K562 (cell line): ENCODE measurements around the gene KLK7. TPM values are rescaled to one million over a fixed set of nuclear protein-coding genes. Genes with fewer than 3 reads are reported as not detected.
A peak's percentile ranks its signal among the peaks of the same experiment; 100 is the strongest.

Source experiments
- ATAC-seq: fragments of 200-7000 bp; cut with Tn5 transposase; 3 replicates; pipeline ENCODE4 v1.9.1; 2020; ENCODE audit warnings: moderate library complexity
- BruUV-seq: library from RNA; stranded (reverse); fragments of 400-500 nt; replicated peaks from 2 replicates; lab custom pipeline; 2021; lab: Mats Ljungman, UMichigan
- CTCF ChIA-PET: fragments of 300-600 bp; formaldehyde crosslinking; extraction: SDS; loops from one replicate; lab custom pipeline; 2021; ENCODE audit warnings: low intra/inter-chr PET ratio; lab: Yijun Ruan, JAX
- POLR2A ChIA-PET: fragments of 300-600, 350-650 bp; sonication (Branson Sonifier 250); formaldehyde crosslinking; extraction: SDS; loops from one replicate; lab custom pipeline; 2021; ENCODE audit warnings: antibody characterized with exemption, inconsistent platforms; lab: Yijun Ruan, JAX
- DNase-seq, 4 experiments: peaks; one replicate each; pipeline versions ENCODE4 v3.0.0 to v3.0.0-alpha.2; 2011 to 2018; ENCODE audit warnings: low spot score in 3 of 4, mixed read lengths in 3 of 4; ENCODE audit errors: extremely low read depth in 1 of 4
- FAIRE-seq: peaks from 2 replicates; lab custom pipeline; 2011; peaks lifted over from hg19 to GRCh38; lab: Jason Lieb, UNC
- H2AFZ ChIP-seq: 2 replicates; pipeline ENCODE4 v1.6.0; 2011; ENCODE audit warnings: low read depth, low read length, control low read depth, inconsistent platforms
- H3K27ac ChIP-seq: fragments of 200-600 bp; 3 replicates; pipeline ENCODE4 v1.8.0; 2011; ENCODE audit warnings: low read depth, mild to moderate bottlenecking, control low read depth, inconsistent platforms, low read length, moderate library complexity, mixed read lengths; ENCODE audit errors: extremely low read depth
- H3K27me3 ChIP-seq, 2 experiments: fragments of 300-600 bp in 1 of 2; 2 replicates in 1 of 2; 3 replicates in 1 of 2; pipeline versions ENCODE4 v1.6.0 to v1.8.0; 2011; ENCODE audit warnings: inconsistent platforms in 2 of 2, low read length in 2 of 2, mild to moderate bottlenecking in 1 of 2, mixed read lengths in 1 of 2, moderate library complexity in 1 of 2; ENCODE audit not compliant: control insufficient read depth in 2 of 2, insufficient read depth in 2 of 2
- H3K36me3 ChIP-seq: fragments of 300-600 bp; 3 replicates; pipeline ENCODE4 v1.8.0; 2011; ENCODE audit warnings: mild to moderate bottlenecking, low read length, inconsistent platforms; ENCODE audit not compliant: control insufficient read depth, insufficient read depth
- H3K4me1 ChIP-seq, 2 experiments: fragments of 200-600 bp in 1 of 2; replicated peaks in 1 of 2; 2 replicates in 1 of 2; 3 replicates in 1 of 2; pipeline versions ENCODE4 v1.5.1 to v1.8.0; 2011; ENCODE audit warnings: inconsistent platforms in 2 of 2, low read length in 2 of 2, mild to moderate bottlenecking in 1 of 2, mixed read lengths in 1 of 2, moderate library complexity in 1 of 2; ENCODE audit not compliant: control insufficient read depth in 2 of 2, insufficient read depth in 2 of 2
- H3K4me2 ChIP-seq: 2 replicates; pipeline ENCODE4 v1.6.1; 2011; ENCODE audit warnings: low read length, control low read depth, inconsistent platforms, mixed read lengths; ENCODE audit not compliant: insufficient read depth
- H3K4me3 ChIP-seq: fragments of 200-600 bp; sonication (generic), shearing (Covaris generic); 2 replicates; pipeline ENCODE4 v1.5.1; 2016; ENCODE audit warnings: control low read depth, inconsistent platforms
- H3K79me2 ChIP-seq: fragments of 200-600 bp; 3 replicates; pipeline ENCODE4 v1.8.0; 2011; ENCODE audit warnings: low read length, inconsistent platforms; ENCODE audit not compliant: control insufficient read depth, insufficient read depth
- H3K9ac ChIP-seq, 2 experiments: 2 replicates each; pipeline versions ENCODE4 v1.6.0 to v1.6.1; 2011; ENCODE audit warnings: low read depth in 2 of 2, low read length in 2 of 2, control low read depth in 1 of 2, inconsistent platforms in 1 of 2, mild to moderate bottlenecking in 1 of 2, mixed read lengths in 1 of 2; ENCODE audit not compliant: insufficient read depth in 1 of 2
- H3K9me1 ChIP-seq: one replicate; pipeline ENCODE4 v1.6.0; 2011; ENCODE audit warnings: inconsistent platforms, mild to moderate bottlenecking, low read length, moderate library complexity; ENCODE audit not compliant: control insufficient read depth, insufficient read depth
- H3K9me3 ChIP-seq: replicated peaks from 2 replicates; pipeline ENCODE4 v1.5.1; 2011; ENCODE audit warnings: low read depth, low read length, inconsistent platforms; ENCODE audit not compliant: control insufficient read depth, insufficient read depth
- H4K20me1 ChIP-seq: replicated peaks from 2 replicates; pipeline ENCODE4 v1.6.1; 2011; ENCODE audit warnings: low read length, inconsistent platforms, mixed read lengths; ENCODE audit not compliant: control insufficient read depth, insufficient read depth
- ARID4B ChIP-seq: sonication (generic); formaldehyde crosslinking; IDR thresholded peaks from 2 replicates; pipeline ENCODE4 v1.8.0; 2022; ENCODE audit warnings: mild to moderate bottlenecking, missing genetic modification reagents
- SPI1 ChIP-seq: IDR thresholded peaks from 2 replicates; pipeline ENCODE4 v1.6.1; 2011; ENCODE audit warnings: low read depth, low read length, control low read depth, borderline replicate concordance
- ZNF668 ChIP-seq: fragments of 250-450 bp; sonication (Bioruptor Pico); IDR thresholded peaks from 2 replicates; pipeline ENCODE4 v1.8.0; 2022; ENCODE audit warnings: mild to moderate bottlenecking, inconsistent platforms
- WGBS: fragments of 100-300 bp; shearing (Covaris generic); methylation state at CpG from one replicate; pipeline ENCODE4 v1.1.6; 2016; ENCODE audit warnings: low coverage, mixed read lengths; ENCODE audit not compliant: insufficient coverage; ENCODE audit errors: missing lambda C conversion rate; 5-methylcytosine and 5-hydroxymethylcytosine counted together
- in situ Hi-C: fragments of 300-500 bp; cut with MboI; formaldehyde crosslinking; loops from 4 replicates; pipeline ENCODE4 v1.15.0; 2018; ENCODE audit warnings: inconsistent platforms, mixed read lengths
- intact Hi-C: fragments of 100-400 bp; cut with micrococcal nuclease; formaldehyde crosslinking; loops from 2 replicates; pipeline ENCODE4 v1.14.2; 2022
- polyA plus RNA-seq, 8 experiments: library from polyadenylated mRNA; depleted of rRNA in 4 of 8; stranded (reverse) in 5 of 8; unstranded in 3 of 8; fragments of >200 nt; fragmentation: Nextera tagmentation in 2 of 8; fragmentation: Illumina TruSeq in 1 of 8; extraction: Ambion mirVana in 2 of 8; extraction: Trizol in 1 of 8; gene quantifications; 2 replicates each; pipeline versions ENCODE4 v1.2.1 to v1.2.3, GENCODE V29; 2011 to 2014; ENCODE audit warnings: inconsistent platforms in 1 of 8, missing spikeins in 1 of 8
- total RNA-seq, 7 experiments: library from RNA; depleted of rRNA in 6 of 7; stranded (reverse); fragments of >200 nt in 6 of 7; fragmentation: Illumina TruSeq in 2 of 7; extraction: Trizol in 2 of 7; gene quantifications; 2 replicates each; pipeline versions ENCODE4 v1.2.1 to v1.2.3, GENCODE V29; 2011 to 2021; ENCODE audit warnings: low replicate concordance in 1 of 7

The KLK7 gene
- total and polyA plus RNA-seq, 9 of the 15 experiments (the other 6 are each of a cell fraction or from before 2014, with no cell fraction given), result 0.03 TPM; not detected in 8

- H3K79me2 ChIP-seq, result no peaks in the 10 kb centered on the region
- 67% methylated on average over 7 of the region's 7 CpGs for WGBS
These were observed 19.6 kb upstream of the KLK7 start for GRCh38 chr19:51003316-51003715.

More at GRCh38 chr19:51003316-51003715, 19.6 kb upstream of the KLK7 start:
- Histone ChIP-seq H3K9me1 (no peaks in the 10 kb centered on the region), H3K4me1 (peaks cover 19 to 32% of the 10 kb centered on the region in 2 experiments; a peak in 4 of 5 replicates), H3K4me2 (peak overlapping the region; percentile 59; the same call in 1 of the 2 replicates), H3K27me3 (peaks cover 0 to 8% of the 10 kb centered on the region in 2 experiments; a peak in 2 of 5 replicates), H3K9me3 (no peaks in the 10 kb centered on the region), H3K9ac (no peak overlapping the region; a peak in 2 of 4 replicates), H2AFZ (peak overlapping the region; percentile 93), H3K36me3 (no peaks in the 10 kb centered on the region), H3K27ac (no peak overlapping the region), H3K4me3 (no peak overlapping the region), H4K20me1 (no peaks in the 10 kb centered on the region)
- in situ Hi-C loops, result no loop called here
- intact Hi-C loops, result no loop called here
- no peak for FAIRE-seq
- no peak for ATAC-seq
- DNase-seq, result no peak
- BruUV-seq, result no TSS peak
- TF ChIP-seq SPI1 (peak; percentile 23; the same call in 1 of the 2 replicates), ZNF668 (CRISPR knock-in tag) (no peak), ARID4B (no peak)
- POLR2A ChIA-PET, result interaction anchor here (0.6 kb wide), 1 partner anchor 70 kb away, joined by 3 read pairs; no protein-coding TSS in a partner anchor
- CTCF ChIA-PET, result no interaction called here
